ENCODE results near the gene ABCG1. TPM values are rescaled to one million over a fixed set of nuclear protein-coding genes. Genes with fewer than 3 reads are reported as not detected.

The ABCG1 gene
- total and polyA plus RNA-seq, 2 donors (not counting 1 experiment from before 2014, with no cell fraction given), result under 0.01 to 0.12 TPM

GRCh38 chr21:42272984-42273600 lies 54.2 kb downstream of the ABCG1 start:
- H3K27me3 ChIP-seq (ENCODE audit: control insufficient read depth, insufficient read depth, low read length), result no peaks in the 10 kb centered on the region
- H3K4me3 ChIP-seq (replicated peaks in 1 of 4; ENCODE audit: control extremely low read depth in 1 of 4, insufficient read depth in 1 of 4, low read depth in 3 of 4, low read length in 4 of 4), result no peak overlapping the region
- H3K9ac ChIP-seq (ENCODE audit: insufficient read depth, low read length), result no peak overlapping the region
- H3K4me1 ChIP-seq (ENCODE audit: control insufficient read depth, extremely low read depth, insufficient read depth, low read length), result no peaks in the 10 kb centered on the region
- H3K4me2 ChIP-seq (ENCODE audit: extremely low read depth, insufficient read depth, low read length), result no peak overlapping the region
- H2AFZ ChIP-seq (ENCODE audit: low read length), result no peak overlapping the region
- H4K20me1 ChIP-seq (ENCODE audit: control insufficient read depth, extremely low read depth, insufficient read depth, low read length), result no peaks in the 10 kb centered on the region
- no peaks in the 10 kb centered on the region for H3K36me3 ChIP-seq (ENCODE audit: control insufficient read depth, insufficient read depth, low read length)
- no peaks in the 10 kb centered on the region for H3K79me2 ChIP-seq (ENCODE audit: control insufficient read depth, insufficient read depth, low read length)
- no peak for DNase-seq (ENCODE audit: low read depth in 2 of 2)
- H3K9me3 ChIP-seq (ENCODE audit: control insufficient read depth, insufficient read depth, low read depth, low read length), result no peaks in the 10 kb centered on the region
- H3K27ac ChIP-seq (ENCODE audit: insufficient read depth, low read length), result no peak overlapping the region
- no peak for TF ChIP-seq EZH2 (IDR thresholded peaks at IDR 0.05; ENCODE audit: low read length, missing control alignments)
- TF ChIP-seq CTCF (conservative IDR thresholded peaks at IDR 0.05 in 1 of 2, IDR thresholded peaks at IDR 0.05 in 1 of 2; ENCODE audit: low read depth in 1 of 2, low read length in 2 of 2), result no peak

- H3K9ac ChIP-seq (ENCODE audit: insufficient read depth, low read length), result no peak overlapping the region
- H3K9me3 ChIP-seq (ENCODE audit: control insufficient read depth, insufficient read depth, low read depth, low read length), result no peaks in the 10 kb centered on the region
- no peak overlapping the region for H3K4me2 ChIP-seq (ENCODE audit: extremely low read depth, insufficient read depth, low read length)
- no peaks in the 10 kb centered on the region for H3K27me3 ChIP-seq (ENCODE audit: control insufficient read depth, insufficient read depth, low read length)
- H3K27ac ChIP-seq (ENCODE audit: insufficient read depth, low read length), result no peak overlapping the region
- H2AFZ ChIP-seq (ENCODE audit: low read length), result no peak overlapping the region
- TF ChIP-seq CTCF (conservative IDR thresholded peaks at IDR 0.05 in 1 of 2, IDR thresholded peaks at IDR 0.05 in 1 of 2; ENCODE audit: low read depth in 1 of 2, low read length in 2 of 2) (no peak), EZH2 (IDR thresholded peaks at IDR 0.05; ENCODE audit: low read length, missing control alignments) (no peak)
- H3K36me3 ChIP-seq (ENCODE audit: control insufficient read depth, insufficient read depth, low read length), result no peaks in the 10 kb centered on the region
- no peaks in the 10 kb centered on the region for H4K20me1 ChIP-seq (ENCODE audit: control insufficient read depth, extremely low read depth, insufficient read depth, low read length)
- DNase-seq (ENCODE audit: low read depth in 2 of 2), result no peak
- H3K4me1 ChIP-seq (ENCODE audit: control insufficient read depth, extremely low read depth, insufficient read depth, low read length), result no peaks in the 10 kb centered on the region
- H3K4me3 ChIP-seq (replicated peaks in 1 of 4; ENCODE audit: control extremely low read depth in 1 of 4, insufficient read depth in 1 of 4, low read depth in 3 of 4, low read length in 4 of 4), result no peak overlapping the region
- no peaks in the 10 kb centered on the region for H3K79me2 ChIP-seq (ENCODE audit: control insufficient read depth, insufficient read depth, low read length)
These were observed 57.1 kb downstream of the ABCG1 start for GRCh38 chr21:42276076-42276475.

- H4K20me1 ChIP-seq (ENCODE audit: control insufficient read depth, extremely low read depth, insufficient read depth, low read length), result no peaks in the 10 kb centered on the region
- H3K9ac ChIP-seq (ENCODE audit: insufficient read depth, low read length), result no peak overlapping the region
- no peaks in the 10 kb centered on the region for H3K79me2 ChIP-seq (ENCODE audit: control insufficient read depth, insufficient read depth, low read length)
- no peak overlapping the region for H3K27ac ChIP-seq (ENCODE audit: insufficient read depth, low read length)
- DNase-seq (ENCODE audit: low read depth in 2 of 2), result no peak
- no peaks in the 10 kb centered on the region for H3K27me3 ChIP-seq (ENCODE audit: control insufficient read depth, insufficient read depth, low read length)
- no peak overlapping the region for H3K4me3 ChIP-seq (replicated peaks in 1 of 4; ENCODE audit: control extremely low read depth in 1 of 4, insufficient read depth in 1 of 4, low read depth in 3 of 4, low read length in 4 of 4)
- H3K4me2 ChIP-seq (ENCODE audit: extremely low read depth, insufficient read depth, low read length), result no peak overlapping the region
- no peaks in the 10 kb centered on the region for H3K9me3 ChIP-seq (ENCODE audit: control insufficient read depth, insufficient read depth, low read depth, low read length)
- H3K36me3 ChIP-seq (ENCODE audit: control insufficient read depth, insufficient read depth, low read length), result no peaks in the 10 kb centered on the region
- TF ChIP-seq EZH2 (IDR thresholded peaks at IDR 0.05; ENCODE audit: low read length, missing control alignments) (no peak), CTCF (conservative IDR thresholded peaks at IDR 0.05 in 1 of 2, IDR thresholded peaks at IDR 0.05 in 1 of 2; ENCODE audit: low read depth in 1 of 2, low read length in 2 of 2) (no peak)
- H3K4me1 ChIP-seq (ENCODE audit: control insufficient read depth, extremely low read depth, insufficient read depth, low read length), result no peaks in the 10 kb centered on the region
- H2AFZ ChIP-seq (ENCODE audit: low read length), result no peak overlapping the region
These were observed 57.7 kb downstream of the ABCG1 start for GRCh38 chr21:42276526-42277154.
